Activated CD4-positive, alpha-beta T cell treated with anti-CD3 and anti-CD28 coated beads, Interleukin-2, Interleukin-6, amounts not matched to agents 100 ng/mL and 50 ng/mL, durations not matched to agents 16 hours and 8 hours (primary cell): ENCODE measurements around the gene FFAR3.
"Not testable (repeated sequence)": the region's sequence is repeated elsewhere in the genome, so short reads cannot be mapped to it uniquely, and the experiment has no call there.

ENCODE experiments used
- DNase-seq: peaks from one replicate; pipeline ENCODE4 v3.0.0-alpha.2; 2020

The FFAR3 gene

DNA sequence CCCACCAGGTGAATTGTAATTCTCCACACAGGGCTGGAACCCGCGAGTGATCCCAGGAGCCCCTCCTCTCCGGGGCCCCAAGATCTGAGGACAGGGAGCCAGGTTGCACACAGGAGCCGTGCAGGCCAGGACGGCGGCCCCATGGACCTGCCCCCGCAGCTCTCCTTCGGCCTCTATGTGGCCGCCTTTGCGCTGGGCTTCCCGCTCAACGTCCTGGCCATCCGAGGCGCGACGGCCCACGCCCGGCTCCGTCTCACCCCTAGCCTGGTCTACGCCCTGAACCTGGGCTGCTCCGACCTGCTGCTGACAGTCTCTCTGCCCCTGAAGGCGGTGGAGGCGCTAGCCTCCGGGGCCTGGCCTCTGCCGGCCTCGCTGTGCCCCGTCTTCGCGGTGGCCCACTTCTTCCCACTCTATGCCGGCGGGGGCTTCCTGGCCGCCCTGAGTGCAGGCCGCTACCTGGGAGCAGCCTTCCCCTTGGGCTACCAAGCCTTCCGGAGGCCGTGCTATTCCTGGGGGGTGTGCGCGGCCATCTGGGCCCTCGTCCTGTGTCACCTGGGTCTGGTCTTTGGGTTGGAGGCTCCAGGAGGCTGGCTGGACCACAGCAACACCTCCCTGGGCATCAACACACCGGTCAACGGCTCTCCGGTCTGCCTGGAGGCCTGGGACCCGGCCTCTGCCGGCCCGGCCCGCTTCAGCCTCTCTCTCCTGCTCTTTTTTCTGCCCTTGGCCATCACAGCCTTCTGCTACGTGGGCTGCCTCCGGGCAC, 6.7 kb upstream of the FFAR3 start:
- no peak for DNase-seq

DNA sequence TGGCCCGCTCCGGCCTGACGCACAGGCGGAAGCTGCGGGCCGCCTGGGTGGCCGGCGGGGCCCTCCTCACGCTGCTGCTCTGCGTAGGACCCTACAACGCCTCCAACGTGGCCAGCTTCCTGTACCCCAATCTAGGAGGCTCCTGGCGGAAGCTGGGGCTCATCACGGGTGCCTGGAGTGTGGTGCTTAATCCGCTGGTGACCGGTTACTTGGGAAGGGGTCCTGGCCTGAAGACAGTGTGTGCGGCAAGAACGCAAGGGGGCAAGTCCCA, 6.1 kb upstream of the FFAR3 start:
- DNase-seq: no peak

DNA sequence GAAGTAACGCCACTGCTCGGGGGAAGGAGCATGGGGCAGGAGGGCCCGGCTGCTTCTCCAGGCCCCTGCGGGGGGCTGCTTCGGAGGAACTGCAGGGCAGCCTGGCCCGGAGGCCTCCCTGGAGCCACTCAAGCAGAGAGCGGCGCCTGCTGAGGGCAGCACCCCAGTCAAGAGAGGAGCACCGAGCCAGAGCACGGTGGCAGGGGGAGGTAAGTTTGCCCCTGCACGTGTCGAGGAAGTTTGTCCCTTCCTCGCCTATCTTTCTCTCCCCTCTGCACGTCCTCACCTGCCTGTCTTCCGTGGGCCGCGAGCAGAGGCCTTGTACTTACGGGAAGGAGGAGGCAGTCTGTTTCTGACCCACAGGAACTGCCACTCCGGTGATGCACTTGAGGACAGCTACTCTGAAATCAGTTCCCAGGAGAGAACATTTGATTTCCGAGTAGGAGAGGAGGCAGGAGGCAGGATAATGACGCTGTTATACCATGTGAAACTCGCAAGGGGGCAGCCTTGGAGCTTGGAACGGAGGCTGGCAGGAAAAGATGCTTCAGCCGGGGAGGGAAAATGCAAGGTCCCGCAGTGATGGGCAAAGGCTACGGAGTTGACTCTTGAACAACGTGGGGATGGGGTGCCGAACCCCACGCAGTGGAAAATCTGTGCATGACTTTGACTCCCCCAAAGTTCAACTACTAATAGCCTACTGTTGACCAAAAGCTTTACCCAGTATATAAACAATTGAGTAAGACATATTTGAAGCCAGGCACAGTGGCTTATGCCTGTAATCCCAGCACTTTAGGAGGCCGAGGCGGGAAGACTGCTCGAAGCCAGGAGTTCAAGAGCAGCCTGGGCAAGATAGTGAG, 5.6 kb upstream of the FFAR3 start:
- DNase-seq: peak; percentile 80

DNA sequence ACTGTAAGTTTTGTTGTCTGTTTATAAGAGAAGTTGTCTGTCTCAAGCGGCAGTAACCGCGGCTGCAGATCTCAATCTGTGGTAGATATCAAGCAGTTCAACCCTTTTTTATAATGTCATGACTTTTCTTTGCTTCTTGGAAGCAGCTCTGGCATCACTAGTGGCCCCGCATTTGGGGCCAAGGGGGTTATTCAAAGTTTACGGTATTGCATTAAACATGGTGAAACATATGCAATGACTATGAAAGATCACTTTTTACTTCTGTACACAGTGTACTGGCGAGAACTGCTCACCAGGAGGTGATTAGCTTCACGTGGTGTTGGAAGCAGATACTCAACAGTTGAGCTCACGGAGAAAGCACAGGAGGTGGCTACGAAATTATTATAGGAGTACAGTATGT, 4.6 kb upstream of the FFAR3 start:
- no peak for DNase-seq

DNA sequence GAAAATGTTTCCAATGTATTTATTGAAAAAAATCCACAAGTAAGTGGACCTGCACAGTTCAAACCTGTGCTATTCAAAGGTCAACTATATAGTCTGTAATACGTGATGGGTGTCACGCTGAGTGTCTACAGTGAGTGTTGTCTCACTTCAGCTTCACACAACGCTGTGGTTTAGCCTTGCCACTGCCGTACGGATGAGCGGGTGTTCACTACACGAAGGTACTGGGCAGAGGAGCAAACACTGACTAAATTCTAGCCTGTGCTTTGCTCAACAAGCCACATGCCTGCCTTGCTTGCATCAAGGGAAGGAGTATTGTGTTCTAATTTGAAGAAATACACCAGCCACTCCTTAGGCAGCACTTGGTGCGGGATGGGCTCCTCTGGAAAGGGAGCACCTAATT, 3.4 kb upstream of the FFAR3 start:
- DNase-seq: peak; percentile 23

DNA sequence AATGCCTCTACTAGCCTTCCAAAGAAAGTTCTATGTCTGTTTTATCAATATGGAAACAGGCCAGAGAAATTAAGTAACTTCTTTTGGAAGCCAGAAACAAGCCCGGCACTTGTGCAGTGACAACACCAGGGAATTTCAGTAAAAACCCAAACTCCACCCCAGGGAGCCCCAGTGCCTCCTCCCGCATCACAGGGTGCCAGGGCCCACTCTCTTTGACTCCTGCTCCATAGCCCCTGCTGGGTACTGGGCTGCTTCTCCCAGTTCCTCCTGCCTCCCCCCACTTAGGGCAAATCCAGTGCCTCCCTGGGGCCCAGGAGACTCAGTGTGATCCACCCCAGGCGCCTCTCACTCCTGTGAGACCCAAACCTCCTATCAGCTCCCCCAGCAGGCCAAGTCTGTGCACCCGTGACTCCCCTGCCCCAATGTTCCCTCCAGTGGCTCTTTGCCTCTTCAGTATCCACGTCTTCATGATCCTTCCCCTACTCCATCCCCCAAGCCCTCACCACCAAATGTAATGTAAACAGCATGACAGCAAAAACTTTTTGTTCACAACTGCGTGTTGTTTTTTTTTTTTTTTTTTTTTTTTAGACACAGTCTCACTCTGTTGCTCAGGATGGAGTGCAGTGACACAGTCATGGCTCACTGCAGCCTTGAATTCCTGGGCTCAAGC, 2.3 kb upstream of the FFAR3 start:
- DNase-seq: no peak

DNA sequence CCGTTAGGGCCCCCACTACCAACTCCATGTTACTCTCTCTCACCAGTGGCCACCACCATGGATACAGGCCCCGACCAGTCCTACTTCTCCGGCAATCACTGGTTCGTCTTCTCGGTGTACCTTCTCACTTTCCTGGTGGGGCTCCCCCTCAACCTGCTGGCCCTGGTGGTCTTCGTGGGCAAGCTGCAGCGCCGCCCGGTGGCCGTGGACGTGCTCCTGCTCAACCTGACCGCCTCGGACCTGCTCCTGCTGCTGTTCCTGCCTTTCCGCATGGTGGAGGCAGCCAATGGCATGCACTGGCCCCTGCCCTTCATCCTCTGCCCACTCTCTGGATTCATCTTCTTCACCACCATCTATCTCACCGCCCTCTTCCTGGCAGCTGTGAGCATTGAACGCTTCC, 574 bp downstream of the FFAR3 start:
- not testable (repeated sequence) for DNase-seq

DNA sequence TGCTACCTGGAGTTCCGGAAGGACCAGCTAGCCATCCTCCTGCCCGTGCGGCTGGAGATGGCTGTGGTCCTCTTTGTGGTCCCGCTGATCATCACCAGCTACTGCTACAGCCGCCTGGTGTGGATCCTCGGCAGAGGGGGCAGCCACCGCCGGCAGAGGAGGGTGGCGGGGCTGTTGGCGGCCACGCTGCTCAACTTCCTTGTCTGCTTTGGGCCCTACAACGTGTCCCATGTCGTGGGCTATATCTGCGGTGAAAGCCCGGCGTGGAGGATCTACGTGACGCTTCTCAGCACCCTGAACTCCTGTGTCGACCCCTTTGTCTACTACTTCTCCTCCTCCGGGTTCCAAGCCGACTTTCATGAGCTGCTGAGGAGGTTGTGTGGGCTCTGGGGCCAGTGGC, 1.1 kb downstream of the FFAR3 start:
- DNase-seq: not testable (repeated sequence)

DNA sequence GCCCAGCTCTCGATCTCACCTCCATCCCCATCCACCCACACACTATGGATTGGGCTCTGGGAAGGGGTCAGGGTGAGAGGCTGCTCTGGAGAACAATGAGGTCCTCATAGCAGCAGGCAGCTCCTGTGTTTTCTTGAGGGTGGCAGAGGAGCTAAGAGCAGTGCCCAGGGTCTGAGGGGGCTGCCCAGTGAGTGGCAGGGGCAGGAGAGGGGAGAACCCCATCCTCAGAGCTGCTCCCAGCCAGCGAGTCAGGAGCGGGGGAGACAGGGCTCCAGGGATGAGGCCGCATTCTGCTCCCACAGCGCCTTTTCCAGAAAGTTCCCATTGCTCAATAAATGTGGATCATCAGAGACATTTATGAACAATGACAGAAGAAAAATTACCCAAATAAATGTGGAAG, 1.8 kb downstream of the FFAR3 start:
- not testable (repeated sequence) for DNase-seq

DNA sequence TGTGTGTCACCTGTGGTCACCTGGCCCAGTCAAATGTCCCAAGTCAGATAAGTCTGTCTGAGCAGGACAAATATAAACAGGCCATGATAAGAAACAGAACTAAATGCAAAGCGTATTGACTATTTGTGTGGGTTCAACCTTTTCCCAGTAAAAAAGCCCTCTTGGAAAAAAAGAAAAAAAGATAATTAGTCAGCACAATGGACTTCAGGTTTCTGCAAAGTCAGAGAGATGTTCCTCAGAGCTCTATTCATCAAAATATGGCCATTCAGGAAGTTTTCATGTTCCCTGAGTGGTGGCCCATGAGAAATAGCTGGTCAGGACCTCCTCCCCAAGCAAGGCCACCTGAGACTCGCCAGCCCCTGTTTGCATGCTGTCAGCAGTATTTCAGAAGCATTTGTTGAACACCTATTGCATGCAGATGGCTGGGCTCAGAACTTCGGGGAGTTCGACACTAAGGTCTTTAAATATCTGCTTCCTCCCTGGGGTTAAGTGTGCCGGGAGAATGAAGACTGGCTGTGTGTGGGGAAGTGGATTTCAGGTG, 2.7 kb downstream of the FFAR3 start:
- DNase-seq: no peak

DNA sequence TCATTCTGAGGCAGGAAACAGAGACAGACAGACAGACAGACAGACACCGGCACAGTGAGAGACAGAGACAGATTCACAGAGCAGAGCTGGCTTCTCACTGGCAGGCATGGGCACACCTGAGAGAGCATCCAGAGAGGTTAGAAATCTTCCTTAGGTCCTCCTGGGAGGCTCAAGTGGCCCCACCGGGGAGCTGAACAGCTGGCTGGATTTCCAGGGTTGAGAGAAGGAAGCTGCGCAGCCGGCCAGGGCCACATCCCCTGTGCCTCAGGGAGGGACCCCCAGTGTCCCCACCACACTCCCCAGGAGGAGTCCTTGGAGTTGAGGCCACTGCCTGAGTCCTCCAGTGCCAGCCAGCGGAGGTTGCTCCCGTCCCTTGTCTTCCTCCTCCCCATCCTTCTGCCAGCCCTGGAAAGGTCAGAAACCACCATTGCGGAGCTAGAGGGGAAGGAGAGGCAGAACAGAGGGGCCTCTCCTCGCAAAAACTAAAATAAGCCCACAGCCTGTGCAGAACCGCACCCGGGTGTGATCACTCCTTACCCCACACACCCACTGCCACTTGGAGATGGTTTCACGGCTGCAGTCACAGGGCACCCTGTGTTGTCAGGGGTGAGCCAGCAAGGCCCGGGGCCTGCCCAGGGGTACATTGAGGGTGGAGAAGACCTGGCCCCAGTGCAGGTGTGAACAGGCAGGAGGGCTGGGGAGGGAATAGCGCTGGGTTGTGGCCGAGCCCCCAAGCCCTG, 4.2 kb downstream of the FFAR3 start:
- DNase-seq: no peak

DNA sequence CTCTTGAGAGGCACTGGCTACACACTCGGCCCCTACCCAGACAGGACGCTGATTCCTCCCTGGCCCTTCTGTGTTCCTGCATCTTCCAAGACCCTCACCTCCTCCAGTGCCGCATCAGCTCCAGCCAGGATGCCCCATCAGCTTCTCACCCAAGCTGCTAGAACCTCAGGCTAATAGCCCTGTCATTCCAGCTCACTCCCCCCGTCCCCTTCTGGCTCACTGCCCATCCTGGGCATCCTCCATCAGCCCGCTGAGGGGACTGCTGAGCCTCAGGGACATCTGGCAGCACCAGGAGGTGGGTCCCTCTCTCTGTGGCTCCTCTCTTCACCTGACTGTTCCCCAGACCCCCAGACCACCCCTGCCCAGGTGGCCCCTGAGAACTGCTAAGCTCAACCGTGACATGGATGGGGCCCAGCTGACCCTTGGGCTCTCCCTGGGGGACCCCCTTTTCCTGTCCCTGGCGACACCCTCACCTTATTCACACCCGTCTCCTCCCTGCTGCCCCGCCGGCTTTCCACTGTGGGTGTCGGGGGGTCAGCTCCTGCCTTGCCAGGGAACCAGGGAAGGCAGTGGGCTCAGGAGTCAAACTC, 4.8 kb downstream of the FFAR3 start:
- no peak for DNase-seq

DNA sequence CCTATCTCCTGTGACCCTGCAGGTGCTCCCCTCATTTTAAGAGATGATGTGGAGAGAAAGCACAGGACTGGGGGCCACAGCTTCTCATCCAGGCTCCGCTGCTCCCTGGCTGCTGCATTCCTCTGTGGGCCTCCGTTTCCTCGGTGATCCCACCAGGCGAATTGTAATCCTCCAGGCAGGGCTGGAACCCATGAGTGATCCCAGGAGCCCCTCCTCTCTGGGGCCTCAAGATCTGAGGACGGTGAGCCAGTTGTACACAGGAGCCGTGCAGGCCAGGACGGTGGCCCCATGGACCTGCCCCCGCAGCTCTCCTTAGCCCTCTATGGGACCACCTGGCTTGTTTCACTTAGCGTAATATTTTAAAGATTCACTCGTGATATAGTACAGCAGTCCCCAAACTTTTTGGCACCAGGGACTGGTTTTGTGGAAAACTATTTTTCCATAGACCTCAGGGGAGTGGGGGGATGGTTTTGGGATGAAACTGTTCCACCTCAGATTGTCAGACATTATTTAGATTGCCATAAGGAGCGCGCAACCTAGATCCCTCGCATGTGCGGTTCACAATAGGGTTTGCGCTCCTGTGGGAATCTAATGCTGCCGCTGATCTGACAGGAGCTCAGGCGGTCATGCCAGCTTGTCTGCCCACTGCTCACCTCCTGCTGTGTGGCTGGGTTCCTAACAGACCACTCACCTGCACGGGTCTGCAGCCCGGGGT, 5.6 kb downstream of the FFAR3 start:
- DNase-seq: no peak

DNA sequence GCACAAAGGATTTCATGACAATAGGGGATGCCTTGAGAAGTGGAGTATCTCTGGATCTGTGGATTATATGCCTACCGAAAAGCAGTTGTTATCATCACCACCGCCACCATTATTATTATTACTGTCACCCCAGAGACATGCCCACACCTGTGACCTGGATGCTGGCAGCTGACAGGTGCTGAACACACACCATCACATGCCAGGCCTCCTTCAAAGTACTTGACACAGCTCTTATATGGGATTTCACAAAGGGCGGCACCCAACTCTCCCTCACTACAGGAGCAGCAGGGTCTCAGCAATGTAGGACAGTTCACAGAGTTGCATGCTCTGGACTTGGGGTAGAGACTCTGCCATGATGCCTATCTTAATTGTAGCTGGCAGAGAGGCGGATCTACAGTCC, 7.0 kb downstream of the FFAR3 start:
- DNase-seq: no peak

DNA sequence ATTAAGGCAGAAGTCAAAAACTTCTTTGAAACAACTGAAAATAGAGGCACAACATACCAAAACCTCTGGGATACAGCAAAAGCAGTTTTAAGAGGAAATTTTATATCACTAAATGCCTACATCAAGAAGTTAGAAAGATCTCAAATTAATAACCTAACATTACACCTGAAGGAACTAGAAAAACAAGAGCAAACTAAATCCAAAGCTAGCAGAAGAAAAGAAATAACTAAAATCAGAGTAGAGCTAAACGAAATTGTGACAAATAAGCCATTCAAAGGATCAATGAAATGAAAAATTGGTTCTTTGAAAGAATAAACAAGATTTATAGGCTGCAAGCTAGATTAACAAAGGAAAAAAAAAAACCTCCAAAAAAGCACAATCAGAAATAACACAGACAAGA, 10.1 kb downstream of the FFAR3 start:
- DNase-seq: no peak

DNA sequence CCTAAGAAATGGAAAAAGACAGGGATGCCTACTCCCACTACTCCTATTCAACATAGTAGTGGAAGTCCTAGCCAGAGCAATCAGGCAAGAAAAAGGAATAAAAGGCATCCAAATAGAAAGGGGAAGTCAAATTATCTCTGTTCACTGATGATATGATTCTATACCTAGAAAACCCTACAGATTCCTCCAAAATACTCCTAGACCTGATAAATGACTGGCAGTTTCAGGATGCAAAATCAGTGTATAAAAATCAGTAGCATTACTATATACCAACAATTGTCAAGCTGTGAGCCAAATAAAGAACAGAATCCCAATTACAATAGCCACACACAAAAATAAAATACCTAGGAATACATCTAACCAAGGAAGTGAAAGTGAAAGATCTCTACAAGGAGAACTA, 11.3 kb downstream of the FFAR3 start:
- no peak for DNase-seq

DNA sequence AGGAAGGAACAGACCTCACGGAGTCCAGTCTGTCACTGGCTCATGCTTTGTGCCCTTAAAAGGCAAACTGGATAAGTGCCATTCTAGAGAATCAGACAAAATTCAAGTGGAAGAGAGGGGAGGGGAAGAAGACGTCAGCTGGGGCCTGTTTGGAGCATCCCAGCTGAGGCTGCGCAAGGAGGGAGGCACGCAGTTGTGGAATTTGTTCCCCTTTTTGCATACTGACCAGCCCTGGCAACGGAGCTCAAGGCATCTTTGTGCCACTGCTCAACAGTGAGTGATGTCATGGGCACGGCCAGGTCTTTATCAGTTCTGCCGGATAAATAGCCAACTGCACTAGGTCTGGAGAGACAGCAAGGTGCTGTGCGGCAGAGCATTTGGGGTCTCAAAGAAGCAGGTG, 12.5 kb downstream of the FFAR3 start, which contains the start of gene GPR42:
Gene GPR42 (plus strand): TSS at position 347 of the 400 bp plus-strand sequence. CDS start 292 bp downstream, outside the sequence.
- DNase-seq: no peak

DNA sequence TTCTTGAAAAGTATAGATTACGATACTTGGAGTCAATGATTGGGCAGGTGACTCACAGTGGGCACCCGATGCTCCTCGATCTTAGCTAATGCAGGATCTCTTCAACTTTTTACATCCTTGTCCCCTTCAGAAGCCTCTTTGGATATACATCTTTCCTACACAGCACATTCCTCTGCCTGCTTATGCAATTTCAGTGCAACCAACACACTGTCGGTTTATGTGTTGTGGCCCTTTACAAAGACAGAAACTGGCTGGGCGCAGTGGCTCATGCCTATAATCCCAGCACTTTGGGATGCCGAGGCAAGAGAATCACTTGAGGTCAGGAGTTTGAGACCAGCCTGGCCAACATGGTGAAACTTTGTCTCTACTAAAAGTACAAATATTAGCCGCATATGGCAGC, 15.2 kb downstream of the FFAR3 start:
- no peak for DNase-seq

DNA sequence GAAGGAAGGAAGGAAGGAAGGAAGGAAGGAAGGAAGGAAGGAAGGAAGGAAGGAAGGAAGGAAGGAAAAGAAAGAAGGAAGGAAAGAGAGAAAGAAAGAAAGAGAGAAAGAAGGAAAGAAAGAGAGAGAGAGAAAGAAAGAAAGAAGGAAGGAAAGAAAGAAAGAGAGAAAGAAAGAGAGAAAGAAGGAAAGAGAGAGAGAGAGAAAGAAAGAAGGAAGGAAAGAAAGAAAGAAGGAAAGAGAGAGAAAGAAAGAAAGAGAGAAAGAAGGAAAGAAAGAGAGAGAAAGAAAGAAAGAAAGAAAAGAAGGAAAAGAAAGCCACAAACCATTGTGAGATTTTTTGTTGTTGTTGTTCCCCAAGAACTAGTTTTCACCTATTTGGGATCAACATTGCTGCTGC, 15.8 kb downstream of the FFAR3 start:
- not testable (repeated sequence) for DNase-seq

DNA sequence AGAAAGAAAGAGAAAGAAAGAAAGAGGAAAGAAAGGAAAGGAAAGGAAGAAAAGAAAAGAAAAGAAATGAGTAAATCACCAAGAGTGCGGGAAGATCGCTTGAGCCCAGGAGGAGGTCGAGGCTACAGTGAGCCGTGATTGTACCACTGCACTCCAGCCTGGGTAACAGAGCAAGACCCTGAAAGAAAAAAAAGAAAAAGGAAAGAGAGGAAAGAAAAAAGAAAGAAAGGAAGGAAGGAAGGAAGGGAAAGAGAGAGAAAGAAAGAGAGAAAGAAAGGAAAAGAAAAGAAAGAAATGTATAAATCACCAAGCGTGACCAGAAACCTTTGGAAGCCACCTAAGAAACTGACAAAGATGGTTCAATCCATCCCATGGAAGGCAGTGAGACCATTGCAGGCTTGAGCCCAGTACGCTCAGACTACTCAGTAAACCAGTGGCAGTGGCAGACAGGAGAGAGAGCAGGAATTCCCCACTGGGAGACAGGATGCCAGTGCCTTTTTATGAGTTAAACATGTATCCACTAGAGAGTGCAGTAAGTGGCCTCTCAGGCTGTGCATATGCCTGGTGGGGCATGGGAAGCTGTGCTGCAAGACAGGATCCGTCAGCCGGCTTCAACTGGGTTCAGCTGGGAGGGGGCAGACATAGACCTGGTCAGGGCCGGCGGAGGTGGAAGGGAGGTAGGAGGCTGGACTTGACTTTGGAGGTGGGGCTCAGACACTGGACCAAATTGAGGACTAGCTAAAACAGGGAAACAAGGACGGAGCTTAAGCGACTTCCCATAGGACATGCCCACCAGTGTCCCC, 17.4 kb downstream of the FFAR3 start:
- DNase-seq: no peak

DNA sequence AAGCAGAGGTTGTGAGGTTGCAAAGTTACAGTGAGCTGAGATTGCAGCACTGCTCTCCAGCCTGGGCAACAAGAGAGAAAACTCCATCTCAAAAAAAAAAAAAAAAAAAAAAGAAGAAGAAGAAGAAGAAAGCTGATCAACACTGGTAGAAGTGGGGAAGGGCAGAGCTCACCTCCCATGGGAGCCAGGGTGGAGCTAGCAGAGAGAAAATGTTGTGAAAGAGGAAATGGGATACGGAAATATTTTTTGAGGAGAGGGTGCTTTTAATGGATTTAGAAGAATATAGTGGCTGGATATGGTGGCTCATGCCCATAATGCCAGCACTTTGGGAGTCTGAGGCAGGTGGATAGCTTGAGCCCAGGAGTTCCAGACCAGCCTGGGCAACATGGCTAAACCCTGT, 19.4 kb downstream of the FFAR3 start:
- DNase-seq: no peak
